Measurements from ENCODE around the gene IFITM10.

DNA sequence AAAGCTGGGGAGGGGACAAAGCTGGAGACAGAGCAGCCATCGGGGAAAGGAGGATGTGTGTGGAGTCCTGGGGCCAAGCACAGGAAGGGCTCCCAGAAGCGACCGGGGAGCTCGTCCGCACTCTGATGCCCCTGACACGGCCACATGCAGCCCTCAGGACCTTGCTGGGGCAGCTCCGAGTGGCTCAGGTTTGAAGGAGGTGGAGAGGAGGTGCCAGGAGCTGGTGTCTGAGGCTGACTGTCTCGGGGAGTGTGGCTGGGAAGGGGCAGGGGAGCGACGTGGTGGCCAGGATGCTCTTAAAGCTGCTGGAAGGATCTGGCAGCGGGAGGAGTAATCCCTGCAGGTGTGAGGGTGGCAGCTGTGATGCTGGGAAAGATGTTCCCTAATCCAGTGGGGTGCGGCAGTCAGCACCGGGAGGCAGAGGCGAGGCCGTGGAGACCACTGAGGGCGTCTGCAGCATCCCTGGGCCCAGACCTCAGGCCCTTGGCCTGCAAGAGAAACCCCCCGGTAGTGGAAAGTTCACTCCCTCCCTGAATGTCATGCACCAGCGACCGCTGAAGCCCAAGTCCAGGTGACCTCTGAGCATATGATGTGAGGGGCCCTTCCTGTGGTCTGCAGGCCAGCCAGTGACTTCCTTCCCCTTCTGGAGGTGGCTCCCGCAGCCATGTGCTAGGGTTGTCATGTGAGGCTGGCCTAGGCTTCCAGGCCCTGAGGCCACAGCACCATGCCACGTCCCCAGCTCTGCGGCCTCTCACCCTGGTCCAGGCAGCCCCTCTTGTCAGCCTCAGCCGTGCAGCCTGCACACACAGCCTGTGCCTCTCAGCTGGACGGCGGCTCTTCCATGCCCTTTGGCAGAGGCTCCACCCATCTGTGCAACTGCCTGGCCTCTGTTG is 30.6 kb upstream of the IFITM10 start:
- TF ChIP-seq, protein P1, sequence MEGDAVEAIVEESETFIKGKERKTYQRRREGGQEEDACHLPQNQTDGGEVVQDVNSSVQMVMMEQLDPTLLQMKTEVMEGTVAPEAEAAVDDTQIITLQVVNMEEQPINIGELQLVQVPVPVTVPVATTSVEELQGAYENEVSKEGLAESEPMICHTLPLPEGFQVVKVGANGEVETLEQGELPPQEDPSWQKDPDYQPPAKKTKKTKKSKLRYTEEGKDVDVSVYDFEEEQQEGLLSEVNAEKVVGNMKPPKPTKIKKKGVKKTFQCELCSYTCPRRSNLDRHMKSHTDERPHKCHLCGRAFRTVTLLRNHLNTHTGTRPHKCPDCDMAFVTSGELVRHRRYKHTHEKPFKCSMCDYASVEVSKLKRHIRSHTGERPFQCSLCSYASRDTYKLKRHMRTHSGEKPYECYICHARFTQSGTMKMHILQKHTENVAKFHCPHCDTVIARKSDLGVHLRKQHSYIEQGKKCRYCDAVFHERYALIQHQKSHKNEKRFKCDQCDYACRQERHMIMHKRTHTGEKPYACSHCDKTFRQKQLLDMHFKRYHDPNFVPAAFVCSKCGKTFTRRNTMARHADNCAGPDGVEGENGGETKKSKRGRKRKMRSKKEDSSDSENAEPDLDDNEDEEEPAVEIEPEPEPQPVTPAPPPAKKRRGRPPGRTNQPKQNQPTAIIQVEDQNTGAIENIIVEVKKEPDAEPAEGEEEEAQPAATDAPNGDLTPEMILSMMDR (IDR thresholded peaks at IDR 0.05), result no peak
- no peak for TF ChIP-seq POLR2AphosphoS5 (IDR thresholded peaks at IDR 0.05; ENCODE audit: insufficient read depth in 1 of 2, low read depth in 1 of 2)
- no peak for TF ChIP-seq POLR2A (IDR thresholded peaks at IDR 0.05)
